H1 (cell line): ENCODE measurements around the gene HES4. TPM values are rescaled to one million over a fixed set of nuclear protein-coding genes. Genes with fewer than 3 reads are reported as not detected.

Experiments used
- CHD1 ChIP-seq: IDR thresholded peaks from 2 replicates; pipeline ENCODE4 v1.6.1; 2012; ENCODE audit warnings: low read depth, low read length, improper control_type of control experiment
- CTBP2 ChIP-seq: IDR thresholded peaks from 2 replicates; pipeline ENCODE4 v1.7.0; 2011; ENCODE audit warnings: borderline replicate concordance, mild to moderate bottlenecking, moderate library complexity, mixed read lengths, low read length; ENCODE audit not compliant: insufficient read depth, insufficient read length
- RAD21 ChIP-seq, 2 experiments: IDR thresholded peaks in 1 of 2; conservative IDR thresholded peaks in 1 of 2; 2 replicates each; pipeline ENCODE4 v1.6.1; 2011; ENCODE audit warnings: low read depth in 2 of 2, low read length in 2 of 2, improper control_type of control experiment in 1 of 2, inconsistent platforms in 1 of 2, mild to moderate bottlenecking in 1 of 2, moderate library complexity in 1 of 2
- TAF7 ChIP-seq: optimal IDR thresholded peaks from 2 replicates; pipeline ENCODE3; 2011; ENCODE audit warnings: low read depth, mild to moderate bottlenecking, inconsistent platforms, low read length, moderate library complexity, borderline replicate concordance
- TCF12 ChIP-seq: IDR thresholded peaks from 2 replicates; pipeline ENCODE4 v1.6.1; 2011; ENCODE audit warnings: low read depth, mild to moderate bottlenecking, low read length
- polyA plus RNA-seq, 7 experiments: library from polyadenylated mRNA; depleted of rRNA in 3 of 7; stranded (reverse) in 5 of 7; unstranded in 2 of 7; fragments of >200 nt in 5 of 7; fragments of 200-250 nt in 2 of 7; gene quantifications; 1 replicate in 5 of 7; 2 replicates in 1 of 7; 4 replicates in 1 of 7; pipeline versions ENCODE4 v1.2.1 to v1.2.3, GENCODE V29; 2011 to 2013; ENCODE audit warnings: missing spikeins in 2 of 7, mixed read lengths in 2 of 7
- total RNA-seq: library from RNA; stranded (reverse); fragmentation: NEBNext Ultra II Directional; extraction: Animal tissue kit (Norgen Biotek cat#: 25700); gene quantifications from 2 replicates; pipeline ENCODE4 v1.2.1, GENCODE V29; 2021

The HES4 gene
- total and polyA plus RNA-seq, 2 of the 8 experiments (the other 6 are each of a cell fraction or from before 2014, with no cell fraction given) = 2.8 to 3.5 TPM

DNA sequence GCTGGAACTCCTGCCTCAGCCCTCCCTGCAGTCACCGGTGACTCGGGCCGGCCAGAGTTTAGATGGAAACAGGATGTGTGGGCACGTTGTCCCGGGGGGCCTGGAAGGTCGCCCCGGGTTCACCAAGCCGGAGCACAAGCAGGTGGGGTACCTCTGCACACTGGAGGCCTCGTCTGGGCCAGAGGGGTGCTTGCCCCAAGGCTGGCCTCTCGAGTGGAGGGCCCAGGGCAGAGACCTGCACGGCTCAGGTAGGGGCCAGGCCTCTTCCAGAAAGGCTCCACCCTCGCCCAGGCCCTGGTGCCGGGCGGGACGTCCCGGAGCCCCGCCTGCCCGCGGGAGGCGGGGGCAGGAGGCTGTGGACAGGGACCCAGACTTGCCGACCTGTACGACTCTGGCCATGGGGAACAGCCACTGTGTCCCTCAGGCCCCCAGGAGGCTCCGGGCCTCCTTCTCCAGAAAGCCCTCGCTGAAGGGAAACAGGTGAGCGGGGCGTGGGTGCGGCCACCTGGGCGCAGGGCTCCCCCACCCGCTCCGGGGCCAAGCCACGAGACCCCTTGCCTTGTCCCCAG is 33.7 kb downstream of the HES4 start, which contains the start of gene PLEKHN1 (continued):
- TF ChIP-seq RAD21 (IDR thresholded peaks at IDR 0.05 in 1 of 2, conservative IDR thresholded peaks at IDR 0.05 in 1 of 2; ENCODE audit: low read depth in 2 of 2, low read length in 2 of 2) (no peak), CTBP2 (no peak), TAF7 (no peak), TCF12 (no peak), CHD1 (no peak)
